Measurements from ENCODE around the gene PTGES3L.

DNA sequence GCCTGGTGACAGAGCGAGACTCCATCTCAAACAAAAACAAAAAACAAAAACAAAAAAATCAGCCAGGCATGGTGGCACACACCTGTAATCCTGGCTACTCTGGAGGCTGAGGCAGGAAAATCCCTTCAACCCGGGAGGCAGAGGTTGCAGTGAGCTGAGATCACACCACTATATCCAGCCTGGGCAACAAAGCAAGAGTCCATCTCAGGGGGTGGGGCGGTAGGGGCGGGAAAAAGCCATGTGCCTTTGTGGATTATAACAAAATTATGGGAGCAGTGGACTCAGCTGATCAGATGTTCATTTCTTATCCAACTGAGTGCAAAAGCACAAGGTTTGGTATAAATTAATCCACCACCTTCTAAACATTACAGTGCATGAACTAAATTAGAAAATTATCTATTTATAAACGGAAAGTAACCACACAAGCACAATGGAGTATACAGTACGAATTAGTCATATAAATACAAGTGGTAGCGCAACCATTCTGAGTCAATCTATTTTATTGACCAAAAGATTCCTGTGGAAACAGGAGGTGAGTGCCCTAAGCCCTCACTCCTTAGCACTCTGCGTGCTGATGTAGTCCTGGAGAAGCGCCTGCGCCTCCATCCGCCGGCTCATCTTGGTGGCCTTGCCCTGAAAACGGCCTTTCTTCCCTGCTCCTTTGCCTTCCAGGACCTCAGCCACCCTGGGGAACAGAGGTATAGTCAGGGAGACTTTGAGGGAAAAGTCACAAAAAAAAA, 29.7 kb downstream of the PTGES3L start:
- TF ChIP-seq, protein P1, sequence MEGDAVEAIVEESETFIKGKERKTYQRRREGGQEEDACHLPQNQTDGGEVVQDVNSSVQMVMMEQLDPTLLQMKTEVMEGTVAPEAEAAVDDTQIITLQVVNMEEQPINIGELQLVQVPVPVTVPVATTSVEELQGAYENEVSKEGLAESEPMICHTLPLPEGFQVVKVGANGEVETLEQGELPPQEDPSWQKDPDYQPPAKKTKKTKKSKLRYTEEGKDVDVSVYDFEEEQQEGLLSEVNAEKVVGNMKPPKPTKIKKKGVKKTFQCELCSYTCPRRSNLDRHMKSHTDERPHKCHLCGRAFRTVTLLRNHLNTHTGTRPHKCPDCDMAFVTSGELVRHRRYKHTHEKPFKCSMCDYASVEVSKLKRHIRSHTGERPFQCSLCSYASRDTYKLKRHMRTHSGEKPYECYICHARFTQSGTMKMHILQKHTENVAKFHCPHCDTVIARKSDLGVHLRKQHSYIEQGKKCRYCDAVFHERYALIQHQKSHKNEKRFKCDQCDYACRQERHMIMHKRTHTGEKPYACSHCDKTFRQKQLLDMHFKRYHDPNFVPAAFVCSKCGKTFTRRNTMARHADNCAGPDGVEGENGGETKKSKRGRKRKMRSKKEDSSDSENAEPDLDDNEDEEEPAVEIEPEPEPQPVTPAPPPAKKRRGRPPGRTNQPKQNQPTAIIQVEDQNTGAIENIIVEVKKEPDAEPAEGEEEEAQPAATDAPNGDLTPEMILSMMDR (CRISPR knock-in tag; IDR thresholded peaks at IDR 0.05), result no peak
- TF ChIP-seq, protein P2, sequence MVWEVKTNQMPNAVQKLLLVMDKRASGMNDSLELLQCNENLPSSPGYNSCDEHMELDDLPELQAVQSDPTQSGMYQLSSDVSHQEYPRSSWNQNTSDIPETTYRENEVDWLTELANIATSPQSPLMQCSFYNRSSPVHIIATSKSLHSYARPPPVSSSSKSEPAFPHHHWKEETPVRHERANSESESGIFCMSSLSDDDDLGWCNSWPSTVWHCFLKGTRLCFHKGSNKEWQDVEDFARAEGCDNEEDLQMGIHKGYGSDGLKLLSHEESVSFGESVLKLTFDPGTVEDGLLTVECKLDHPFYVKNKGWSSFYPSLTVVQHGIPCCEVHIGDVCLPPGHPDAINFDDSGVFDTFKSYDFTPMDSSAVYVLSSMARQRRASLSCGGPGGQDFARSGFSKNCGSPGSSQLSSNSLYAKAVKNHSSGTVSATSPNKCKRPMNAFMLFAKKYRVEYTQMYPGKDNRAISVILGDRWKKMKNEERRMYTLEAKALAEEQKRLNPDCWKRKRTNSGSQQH (CRISPR knock-in tag; IDR thresholded peaks at IDR 0.05; ENCODE audit: low read depth), result no peak
- TF ChIP-seq ZNF557 (CRISPR knock-in tag; IDR thresholded peaks at IDR 0.05) (no peak), ATF7 (IDR thresholded peaks at IDR 0.05) (no peak), ATF7 (CRISPR knock-in tag; IDR thresholded peaks at IDR 0.05) (no peak), ZNF451 (CRISPR knock-in tag; IDR thresholded peaks at IDR 0.05) (no peak), CHD4 (IDR thresholded peaks at IDR 0.05; ENCODE audit: borderline replicate concordance, low read length) (no peak), ZIK1 (CRISPR knock-in tag; IDR thresholded peaks at IDR 0.05; ENCODE audit: borderline replicate concordance, low read depth) (no peak), RBM22 (optimal IDR thresholded peaks at IDR 0.05; ENCODE audit: low read length) (no peak), HDAC6 (IDR thresholded peaks at IDR 0.05; ENCODE audit: low read depth, low read length) (no peak)
- TF ChIP-seq, protein P3, sequence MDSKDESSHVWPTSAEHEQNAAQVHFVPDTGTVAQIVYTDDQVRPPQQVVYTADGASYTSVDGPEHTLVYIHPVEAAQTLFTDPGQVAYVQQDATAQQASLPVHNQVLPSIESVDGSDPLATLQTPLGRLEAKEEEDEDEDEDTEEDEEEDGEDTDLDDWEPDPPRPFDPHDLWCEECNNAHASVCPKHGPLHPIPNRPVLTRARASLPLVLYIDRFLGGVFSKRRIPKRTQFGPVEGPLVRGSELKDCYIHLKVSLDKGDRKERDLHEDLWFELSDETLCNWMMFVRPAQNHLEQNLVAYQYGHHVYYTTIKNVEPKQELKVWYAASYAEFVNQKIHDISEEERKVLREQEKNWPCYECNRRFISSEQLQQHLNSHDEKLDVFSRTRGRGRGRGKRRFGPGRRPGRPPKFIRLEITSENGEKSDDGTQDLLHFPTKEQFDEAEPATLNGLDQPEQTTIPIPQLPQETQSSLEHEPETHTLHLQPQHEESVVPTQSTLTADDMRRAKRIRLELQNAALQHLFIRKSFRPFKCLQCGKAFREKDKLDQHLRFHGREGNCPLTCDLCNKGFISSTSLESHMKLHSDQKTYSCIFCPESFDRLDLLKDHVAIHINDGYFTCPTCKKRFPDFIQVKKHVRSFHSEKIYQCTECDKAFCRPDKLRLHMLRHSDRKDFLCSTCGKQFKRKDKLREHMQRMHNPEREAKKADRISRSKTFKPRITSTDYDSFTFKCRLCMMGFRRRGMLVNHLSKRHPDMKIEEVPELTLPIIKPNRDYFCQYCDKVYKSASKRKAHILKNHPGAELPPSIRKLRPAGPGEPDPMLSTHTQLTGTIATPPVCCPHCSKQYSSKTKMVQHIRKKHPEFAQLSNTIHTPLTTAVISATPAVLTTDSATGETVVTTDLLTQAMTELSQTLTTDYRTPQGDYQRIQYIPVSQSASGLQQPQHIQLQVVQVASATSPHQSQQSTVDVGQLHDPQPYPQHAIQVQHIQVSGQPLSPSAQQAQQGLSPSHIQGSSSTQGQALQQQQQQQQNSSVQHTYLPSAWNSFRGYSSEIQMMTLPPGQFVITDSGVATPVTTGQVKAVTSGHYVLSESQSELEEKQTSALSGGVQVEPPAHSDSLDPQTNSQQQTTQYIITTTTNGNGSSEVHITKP (CRISPR knock-in tag; IDR thresholded peaks at IDR 0.05; ENCODE audit: low read depth), result no peak
- TF ChIP-seq, protein P4, sequence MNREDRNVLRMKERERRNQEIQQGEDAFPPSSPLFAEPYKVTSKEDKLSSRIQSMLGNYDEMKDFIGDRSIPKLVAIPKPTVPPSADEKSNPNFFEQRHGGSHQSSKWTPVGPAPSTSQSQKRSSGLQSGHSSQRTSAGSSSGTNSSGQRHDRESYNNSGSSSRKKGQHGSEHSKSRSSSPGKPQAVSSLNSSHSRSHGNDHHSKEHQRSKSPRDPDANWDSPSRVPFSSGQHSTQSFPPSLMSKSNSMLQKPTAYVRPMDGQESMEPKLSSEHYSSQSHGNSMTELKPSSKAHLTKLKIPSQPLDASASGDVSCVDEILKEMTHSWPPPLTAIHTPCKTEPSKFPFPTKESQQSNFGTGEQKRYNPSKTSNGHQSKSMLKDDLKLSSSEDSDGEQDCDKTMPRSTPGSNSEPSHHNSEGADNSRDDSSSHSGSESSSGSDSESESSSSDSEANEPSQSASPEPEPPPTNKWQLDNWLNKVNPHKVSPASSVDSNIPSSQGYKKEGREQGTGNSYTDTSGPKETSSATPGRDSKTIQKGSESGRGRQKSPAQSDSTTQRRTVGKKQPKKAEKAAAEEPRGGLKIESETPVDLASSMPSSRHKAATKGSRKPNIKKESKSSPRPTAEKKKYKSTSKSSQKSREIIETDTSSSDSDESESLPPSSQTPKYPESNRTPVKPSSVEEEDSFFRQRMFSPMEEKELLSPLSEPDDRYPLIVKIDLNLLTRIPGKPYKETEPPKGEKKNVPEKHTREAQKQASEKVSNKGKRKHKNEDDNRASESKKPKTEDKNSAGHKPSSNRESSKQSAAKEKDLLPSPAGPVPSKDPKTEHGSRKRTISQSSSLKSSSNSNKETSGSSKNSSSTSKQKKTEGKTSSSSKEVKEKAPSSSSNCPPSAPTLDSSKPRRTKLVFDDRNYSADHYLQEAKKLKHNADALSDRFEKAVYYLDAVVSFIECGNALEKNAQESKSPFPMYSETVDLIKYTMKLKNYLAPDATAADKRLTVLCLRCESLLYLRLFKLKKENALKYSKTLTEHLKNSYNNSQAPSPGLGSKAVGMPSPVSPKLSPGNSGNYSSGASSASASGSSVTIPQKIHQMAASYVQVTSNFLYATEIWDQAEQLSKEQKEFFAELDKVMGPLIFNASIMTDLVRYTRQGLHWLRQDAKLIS (CRISPR knock-in tag; IDR thresholded peaks at IDR 0.05), result no peak
- TF ChIP-seq, protein P5, sequence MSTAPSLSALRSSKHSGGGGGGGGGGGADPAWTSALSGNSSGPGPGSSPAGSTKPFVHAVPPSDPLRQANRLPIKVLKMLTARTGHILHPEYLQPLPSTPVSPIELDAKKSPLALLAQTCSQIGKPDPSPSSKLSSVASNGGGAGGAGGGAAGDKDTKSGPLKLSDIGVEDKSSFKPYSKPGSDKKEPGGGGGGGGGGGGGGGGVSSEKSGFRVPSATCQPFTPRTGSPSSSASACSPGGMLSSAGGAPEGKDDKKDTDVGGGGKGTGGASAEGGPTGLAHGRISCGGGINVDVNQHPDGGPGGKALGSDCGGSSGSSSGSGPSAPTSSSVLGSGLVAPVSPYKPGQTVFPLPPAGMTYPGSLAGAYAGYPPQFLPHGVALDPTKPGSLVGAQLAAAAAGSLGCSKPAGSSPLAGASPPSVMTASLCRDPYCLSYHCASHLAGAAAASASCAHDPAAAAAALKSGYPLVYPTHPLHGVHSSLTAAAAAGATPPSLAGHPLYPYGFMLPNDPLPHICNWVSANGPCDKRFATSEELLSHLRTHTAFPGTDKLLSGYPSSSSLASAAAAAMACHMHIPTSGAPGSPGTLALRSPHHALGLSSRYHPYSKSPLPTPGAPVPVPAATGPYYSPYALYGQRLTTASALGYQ (CRISPR knock-in tag; IDR thresholded peaks at IDR 0.05), result no peak
- TF ChIP-seq, protein P6, sequence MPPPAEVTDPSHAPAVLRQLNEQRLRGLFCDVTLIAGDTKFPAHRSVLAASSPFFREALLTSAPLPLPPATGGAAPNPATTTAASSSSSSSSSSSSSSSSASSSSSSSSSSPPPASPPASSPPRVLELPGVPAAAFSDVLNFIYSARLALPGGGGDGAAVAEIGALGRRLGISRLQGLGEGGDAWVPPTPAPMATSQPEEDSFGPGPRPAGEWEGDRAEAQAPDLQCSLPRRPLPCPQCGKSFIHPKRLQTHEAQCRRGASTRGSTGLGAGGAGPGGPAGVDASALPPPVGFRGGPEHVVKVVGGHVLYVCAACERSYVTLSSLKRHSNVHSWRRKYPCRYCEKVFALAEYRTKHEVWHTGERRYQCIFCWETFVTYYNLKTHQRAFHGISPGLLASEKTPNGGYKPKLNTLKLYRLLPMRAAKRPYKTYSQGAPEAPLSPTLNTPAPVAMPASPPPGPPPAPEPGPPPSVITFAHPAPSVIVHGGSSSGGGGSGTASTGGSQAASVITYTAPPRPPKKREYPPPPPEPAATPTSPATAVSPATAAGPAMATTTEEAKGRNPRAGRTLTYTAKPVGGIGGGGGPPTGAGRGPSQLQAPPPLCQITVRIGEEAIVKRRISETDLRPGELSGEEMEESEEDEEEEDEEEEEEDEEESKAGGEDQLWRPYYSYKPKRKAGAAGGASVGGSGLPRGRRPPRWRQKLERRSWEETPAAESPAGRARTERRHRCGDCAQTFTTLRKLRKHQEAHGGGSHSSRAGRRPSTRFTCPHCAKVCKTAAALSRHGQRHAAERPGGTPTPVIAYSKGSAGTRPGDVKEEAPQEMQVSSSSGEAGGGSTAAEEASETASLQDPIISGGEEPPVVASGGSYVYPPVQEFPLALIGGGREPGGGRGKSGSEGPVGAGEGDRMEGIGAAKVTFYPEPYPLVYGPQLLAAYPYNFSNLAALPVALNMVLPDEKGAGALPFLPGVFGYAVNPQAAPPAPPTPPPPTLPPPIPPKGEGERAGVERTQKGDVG (CRISPR knock-in tag; IDR thresholded peaks at IDR 0.05; ENCODE audit: borderline replicate concordance), result no peak

All from HepG2 (cell line).